Measurements from ENCODE around the gene STOML1.

Gene STOML1

DNA sequence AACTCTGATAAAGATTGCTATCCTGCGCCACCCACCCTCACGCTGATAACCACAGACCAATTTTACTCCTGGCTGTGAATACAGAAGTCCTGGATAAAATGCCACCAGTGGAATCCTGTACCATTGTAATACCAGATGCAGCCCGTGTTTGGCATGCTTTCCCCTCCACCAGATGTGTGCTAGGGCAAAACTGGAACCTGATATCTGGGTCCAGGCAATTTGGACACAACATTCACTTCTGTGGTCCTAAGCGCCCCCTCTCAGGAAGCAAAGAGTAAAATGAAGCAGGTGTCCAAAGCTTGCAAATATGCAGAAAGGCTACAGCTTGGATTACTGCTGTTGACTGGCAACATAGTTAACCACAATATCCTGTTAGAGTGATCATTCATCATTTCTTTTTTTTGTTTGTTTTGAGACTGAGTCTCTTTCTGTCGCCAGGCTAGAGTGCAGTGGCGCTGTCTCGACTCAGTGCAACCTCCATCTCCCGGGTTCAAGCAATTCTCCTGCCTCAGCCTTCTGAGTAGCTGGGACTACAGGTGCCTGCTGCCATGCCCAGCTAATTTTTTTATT, 33.0 kb downstream of the STOML1 start:
- DNase-seq = peak; percentile 26 to 45

DNA sequence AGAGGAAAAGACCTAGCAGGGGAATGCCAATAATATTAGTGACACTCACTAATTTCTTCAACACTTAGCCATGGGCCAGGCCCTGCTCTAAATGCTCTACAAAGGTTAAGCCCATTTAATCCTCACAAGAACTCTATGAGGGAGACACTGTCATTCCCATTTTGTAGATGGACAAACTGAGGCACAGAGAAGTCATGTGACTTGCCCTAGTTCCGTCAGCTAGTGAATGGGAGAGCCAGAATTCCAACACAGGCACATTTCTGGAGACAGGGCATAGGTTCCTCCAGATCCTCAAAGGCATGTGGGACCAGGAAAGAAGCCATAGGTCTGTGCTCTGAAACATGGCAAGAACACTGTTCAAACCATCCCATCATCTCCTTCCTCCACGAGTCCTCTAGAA, 34.3 kb downstream of the STOML1 start:
- no peak for DNase-seq

DNA sequence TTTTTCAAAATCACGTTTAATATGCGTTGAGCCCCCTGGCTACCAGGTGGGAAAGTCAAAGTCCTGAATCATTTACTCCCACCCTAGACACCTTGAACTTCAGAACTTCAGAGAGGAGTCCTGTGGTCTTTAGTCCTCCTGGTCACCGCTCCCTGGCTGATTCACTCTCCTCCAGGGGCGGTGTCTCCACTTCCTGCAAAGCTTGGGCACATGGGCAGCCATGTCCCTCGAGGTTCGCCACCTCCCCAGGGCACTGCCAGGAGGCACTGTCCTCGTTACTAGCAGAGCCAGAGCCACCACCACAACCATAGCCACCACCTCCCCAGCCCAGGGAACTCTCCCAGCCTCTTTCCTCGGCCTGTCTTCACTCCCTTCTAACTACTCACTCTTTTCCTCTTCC, 34.8 kb downstream of the STOML1 start:
- no peak for DNase-seq

DNA sequence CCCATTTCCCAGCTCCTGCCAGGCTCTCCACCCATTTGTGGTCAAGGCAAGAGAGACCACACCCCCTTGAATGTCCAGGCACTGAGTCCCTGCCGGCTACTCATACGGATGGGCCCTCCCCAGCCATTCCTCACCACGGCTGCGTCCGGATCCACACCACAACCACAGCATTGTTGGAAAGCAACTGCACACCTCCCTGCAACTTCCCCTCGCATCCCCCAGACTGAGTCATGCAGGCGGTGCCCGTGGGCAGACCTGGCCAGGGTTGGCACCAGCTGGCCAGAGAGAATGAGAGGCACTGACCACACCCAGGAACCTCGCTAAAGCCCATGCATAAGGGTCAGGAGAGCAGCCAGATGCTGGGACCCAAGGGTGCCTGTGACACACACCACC, 35.4 kb downstream of the STOML1 start:
- DNase-seq = peak in 1 of 2 donors; percentile 20

DNA sequence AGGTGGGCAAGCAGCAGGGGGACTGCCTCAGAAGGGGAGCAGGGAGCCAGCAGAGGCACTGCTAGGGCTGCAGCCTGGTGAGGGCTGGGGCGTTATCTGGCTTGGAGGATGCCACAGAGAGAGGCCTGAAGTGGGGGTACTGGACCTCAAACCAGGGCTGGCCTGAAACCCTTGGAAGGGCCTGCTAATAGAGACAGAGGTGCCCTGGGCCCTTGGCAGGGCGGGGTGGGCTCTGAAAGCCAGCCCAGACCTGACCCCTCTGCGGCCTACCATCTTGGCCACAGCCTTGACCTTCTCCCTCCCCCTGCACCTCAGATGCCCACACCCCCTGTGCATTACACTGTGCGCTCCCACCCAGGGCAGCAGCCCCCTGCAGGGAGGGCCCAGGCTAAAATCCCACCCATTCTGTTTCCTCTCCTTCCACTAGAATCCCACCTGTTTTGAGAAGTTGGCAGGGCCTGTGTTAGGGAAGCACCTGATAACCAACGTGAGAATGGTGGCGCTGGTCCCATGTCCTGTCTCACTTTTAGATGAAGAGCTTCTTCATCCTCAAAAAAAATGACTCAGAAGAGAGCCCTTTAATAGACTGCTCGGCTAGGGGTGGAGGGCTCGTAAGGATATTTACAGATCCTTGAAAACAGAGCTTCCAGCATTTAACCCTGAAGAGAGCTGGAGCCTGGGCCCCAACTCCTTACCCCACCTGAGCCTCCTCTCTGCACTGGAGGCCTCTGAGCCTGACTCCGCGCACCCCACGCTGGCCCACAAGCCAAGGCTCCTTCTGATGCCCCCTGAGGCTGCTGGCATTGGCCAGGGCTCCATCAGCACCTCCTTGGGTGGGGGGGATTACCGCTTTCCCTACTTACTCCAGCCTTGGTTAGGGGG, 36.0 kb downstream of the STOML1 start:
- DNase-seq = no peak

DNA sequence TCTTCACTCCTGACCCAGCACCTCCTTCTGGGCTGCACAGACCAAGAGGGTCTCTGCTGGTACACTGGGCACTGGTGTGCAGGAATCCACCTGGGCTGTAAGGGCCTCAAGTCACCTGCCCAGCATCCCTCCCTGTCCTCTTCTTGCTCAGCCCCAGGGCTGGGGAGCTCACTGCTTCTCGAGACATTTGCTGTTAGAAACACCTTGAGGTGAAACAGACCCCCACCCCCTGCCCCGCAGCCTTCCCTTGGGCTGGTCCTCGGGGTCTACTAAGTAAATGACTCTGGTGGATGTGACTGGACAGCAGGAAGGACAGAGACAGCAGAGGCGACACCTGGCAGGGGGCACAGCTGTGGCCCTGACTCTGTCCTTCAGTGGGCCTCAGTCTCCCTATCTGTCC, 36.8 kb downstream of the STOML1 start:
- DNase-seq = no peak

DNA sequence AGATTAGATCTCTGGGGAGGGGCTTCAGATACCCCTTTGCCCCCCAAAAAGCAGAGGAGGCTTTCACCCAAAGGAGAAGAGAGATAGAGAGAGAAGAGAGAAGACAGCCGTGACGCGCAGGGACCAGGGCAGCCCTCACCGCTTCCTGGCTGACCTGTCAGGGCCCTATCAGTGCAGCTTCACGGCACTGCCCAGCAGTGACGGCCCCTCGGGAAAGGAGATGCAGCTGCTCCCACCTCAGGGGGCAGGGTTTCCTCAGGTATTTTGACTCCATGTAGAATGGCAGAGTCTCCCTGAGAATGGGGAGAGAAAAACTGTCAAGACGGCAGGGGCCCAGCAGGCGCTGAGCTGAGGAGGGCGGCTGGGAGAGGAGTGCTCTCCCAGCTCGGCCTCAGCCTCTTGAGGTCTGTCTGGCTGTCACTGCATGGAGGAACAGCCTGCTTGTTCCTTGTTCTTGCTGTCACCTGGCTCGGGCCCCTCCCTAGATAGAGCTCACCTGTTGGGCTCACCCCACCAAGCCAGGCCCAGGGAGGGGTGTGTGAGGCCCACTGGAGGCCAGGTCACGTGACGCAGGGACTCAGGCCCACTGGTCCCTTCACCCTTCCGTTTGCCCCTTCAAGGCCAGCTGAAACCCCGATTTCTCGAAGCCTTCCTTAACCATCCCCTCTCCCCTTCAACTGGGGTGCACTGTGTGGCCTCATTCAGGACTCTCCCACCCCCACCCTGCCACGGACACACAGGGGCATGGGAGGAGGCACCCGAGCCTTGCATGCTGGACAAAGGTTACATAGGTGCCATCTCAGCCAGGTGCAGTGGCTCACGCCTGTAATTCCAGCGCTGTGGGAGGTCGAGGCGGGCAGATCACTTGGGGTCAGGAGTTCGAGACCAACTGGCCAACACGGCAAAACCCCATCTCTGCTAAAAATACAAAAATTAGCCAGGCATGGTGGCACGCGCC, 37.6 kb downstream of the STOML1 start:
- DNase-seq = no peak

DNA sequence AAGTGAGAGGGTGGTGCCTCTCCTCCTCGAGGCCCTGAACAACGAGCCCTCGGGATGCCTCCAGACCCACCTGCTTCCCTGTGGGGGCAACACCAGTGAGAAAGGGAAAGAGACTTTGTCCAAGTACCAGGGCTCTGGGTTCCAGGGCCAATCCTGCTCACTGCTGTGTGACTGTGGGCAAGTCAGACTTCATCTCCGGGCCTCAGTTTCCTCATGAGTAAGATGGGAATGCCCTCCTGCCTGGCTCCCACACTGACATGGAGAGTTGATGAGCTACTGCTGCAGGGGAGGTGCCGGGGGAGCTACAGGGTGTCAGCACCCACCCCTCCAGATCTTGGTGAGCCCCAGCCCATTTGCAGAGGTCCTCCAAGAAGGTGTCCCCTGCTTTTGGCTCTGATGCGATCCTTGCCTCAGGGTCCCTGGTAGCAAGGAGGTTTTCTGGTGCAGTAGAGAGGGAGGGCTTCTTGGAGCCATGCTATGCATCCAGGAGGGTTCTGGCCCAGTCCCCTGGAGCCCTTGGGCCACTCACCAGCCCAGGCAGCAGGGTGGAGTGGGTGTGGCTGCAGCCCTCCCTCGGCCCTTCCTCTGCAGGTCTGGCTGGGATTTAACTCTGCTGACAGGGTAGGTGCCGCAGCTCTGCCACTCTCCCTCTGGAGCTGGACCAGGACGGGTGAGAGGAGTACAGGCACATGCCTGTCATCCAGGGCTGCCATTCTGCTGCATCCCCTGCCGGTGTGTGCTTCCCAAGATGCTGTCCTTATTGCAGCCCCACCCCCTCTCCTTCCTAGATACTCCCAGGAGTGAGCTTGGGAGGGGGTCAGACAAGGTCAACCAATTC, 39.0 kb downstream of the STOML1 start:
- DNase-seq = no peak

DNA sequence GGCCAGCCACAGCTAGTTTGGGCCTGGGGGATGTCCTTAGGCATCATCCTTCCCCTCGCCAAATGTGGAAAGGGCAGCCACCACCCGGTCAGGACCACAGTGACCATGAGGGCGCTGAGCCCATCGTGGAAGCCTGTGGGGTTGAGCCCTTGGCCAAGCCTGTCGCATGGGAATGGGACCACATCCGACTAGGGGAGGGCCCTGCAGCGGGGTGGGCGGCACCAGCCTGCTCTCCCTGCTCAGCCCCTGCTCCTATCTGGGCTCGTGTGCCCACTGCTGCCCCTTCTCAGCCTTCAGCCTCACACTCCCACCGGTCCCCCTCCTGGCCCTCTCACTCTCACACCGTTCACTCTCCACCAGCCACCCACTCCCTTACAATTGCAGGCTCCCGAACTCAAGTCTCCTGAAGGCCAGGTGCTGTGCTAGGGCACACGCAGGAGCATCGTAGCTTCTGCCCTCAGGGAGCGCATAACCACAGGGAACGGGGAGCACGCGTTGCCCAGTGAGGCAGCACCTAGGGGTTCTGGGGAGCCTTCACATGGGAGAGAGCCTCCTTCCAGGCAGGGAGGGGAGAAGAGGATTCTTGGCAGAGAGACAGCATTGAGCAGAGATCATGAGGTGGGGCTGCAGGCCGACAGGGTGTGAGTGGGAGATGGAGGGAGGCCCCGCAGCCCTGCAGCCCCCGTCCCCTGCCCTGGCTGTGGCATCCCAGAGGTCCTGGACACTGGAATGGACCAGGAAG, 39.8 kb downstream of the STOML1 start:
- no peak for DNase-seq

DNA sequence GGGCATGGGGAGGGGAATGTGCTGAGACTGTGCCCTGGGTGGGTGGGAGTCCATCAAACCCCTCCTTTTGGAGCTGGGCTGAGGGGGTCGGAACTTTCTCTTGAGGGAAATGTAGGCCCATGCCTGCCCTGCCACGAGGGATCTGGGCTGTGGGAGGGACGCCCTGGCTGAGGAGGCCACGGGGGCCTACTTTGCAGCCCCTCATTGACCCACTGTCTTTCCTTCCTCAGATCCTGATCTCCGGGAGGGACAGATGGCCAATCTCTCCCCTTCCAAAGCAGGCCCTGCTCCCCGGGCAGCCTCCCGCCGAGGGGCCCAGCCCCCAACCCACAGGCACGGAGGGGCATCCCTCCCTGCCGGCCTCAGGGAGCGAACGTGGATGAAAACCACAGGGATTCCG, 40.5 kb downstream of the STOML1 start:
- no peak for DNase-seq

DNA sequence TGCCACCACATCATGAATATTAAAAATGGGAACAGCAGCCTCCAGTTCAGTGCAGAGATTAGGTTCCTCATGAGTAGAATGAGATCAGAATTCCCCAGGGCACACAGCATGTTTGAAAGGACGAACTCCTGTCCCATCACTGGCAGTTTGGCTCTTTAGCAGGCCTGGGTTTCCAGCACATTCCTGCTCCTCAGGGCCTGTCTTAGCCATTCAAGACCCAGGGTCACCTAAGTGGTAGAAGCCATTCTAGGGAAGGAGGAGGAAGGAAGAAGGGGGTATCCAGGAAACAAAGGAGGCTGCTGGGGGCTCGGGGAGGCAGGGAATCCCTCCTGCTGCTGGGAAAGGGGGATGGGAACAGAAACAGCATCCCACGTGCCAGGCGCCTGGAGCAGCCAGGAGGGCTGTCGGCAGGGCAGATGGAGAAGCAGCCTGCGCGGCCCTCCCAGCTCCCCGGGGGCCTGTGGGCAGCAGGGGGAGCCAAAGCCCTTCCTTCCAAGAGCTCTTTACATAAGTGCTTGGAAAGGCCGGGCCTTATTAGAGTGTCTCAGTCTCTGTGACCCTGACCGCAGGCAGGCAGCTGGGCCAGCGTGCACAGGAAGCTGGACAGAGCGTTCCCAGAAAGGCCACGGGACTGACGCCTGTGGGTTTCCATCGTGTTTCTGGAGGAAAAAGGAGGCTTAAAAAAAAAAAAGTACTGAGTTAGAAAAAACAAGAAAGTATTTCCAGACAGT, 41.1 kb downstream of the STOML1 start:
- DNase-seq = peak; percentile 66 to 72

DNA sequence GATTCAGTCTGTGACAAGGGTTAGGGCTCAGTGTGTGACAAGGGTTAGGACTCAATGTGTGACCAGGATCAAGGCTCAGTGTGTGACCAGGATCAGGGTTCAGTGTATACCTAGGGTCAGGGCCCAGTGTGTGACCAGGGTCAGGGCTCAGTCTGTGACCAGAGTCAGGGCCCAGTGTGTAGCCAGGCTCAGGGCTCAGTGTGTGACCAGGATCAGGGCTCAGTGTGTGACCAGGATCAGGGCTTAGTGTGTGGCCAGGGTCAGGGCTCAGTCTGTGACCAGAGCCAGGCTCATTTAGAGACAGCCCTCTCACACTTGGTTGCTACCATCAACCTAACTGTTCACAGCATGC, 41.6 kb downstream of the STOML1 start:
- DNase-seq = no peak

DNA sequence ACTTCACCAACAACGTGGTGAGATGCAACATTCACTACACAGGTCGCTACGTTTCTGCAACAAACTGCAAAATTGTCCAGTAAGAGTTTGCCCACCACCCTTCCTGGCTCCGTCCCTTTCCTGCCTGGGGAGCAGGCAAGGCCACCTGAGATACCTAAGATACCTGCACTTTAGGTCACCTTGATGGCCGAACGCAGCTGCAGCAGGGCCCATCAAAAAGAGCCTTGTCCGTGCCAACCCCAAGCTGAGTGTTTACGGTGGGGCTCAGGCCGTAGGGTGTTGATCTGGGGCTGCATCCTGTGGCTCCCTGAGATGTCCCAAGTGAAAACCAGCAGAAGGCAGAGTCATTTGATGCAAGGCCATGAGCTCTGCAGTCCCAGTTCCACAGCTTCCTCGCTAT, 42.6 kb downstream of the STOML1 start:
- DNase-seq = no peak

DNA sequence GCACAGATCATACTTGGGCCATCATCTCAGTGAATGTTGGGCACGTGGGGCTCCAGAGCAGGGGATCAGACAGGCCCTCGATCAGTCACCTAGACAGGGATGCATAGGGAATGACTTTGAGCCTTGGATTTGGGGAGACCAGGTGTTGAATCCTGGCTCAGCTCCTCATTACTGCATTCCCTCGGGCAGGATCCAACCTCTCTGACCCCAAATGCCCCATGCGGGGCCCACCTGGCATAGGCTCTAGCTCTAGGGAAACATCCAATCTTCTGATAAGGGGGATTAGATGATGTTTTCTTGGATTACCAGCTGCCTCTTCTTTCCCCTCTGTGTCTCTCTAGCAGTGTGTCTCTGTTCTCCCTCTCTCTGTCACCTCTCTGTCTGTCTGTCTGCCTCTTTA, 43.1 kb downstream of the STOML1 start:
- DNase-seq = no peak

DNA sequence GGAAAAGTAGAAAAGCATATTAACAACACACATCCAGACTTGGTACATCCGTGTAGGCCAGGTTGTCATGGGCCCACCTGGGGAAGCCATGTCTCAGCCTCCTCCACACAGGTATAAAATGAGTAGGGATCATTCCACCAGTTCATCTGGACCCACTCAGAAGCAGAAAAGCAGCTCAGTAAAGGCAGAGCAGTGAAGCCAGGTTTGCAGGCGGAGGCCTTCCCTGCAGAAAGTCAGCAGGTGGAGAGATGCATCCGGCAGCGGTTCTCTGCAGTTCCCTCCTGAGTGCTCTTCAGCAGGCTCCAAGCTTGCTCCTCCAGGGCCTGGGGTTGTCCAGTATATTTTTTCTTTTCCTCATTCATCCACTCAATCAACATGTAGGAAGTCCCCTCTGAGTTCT, 43.7 kb downstream of the STOML1 start:
- DNase-seq = no peak

DNA sequence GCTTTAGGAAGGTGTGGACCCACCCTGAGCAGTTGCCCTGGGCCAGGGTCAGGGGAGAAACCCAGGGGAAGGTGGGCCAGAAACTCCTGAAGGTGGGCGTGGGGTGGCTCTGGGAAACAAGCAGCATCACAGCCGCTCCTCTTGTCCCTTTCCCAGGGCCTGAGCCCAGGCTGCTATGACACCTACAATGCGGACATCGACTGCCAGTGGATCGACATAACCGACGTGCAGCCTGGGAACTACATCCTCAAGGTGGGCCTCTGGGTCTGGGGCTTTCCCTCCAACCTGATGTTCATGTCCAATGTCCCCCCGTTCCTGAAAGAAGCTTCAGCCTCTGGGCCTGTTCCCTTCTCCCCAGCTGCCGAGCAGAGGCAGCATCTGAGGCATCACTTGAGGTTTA, 44.4 kb downstream of the STOML1 start:
- no peak for DNase-seq

DNA sequence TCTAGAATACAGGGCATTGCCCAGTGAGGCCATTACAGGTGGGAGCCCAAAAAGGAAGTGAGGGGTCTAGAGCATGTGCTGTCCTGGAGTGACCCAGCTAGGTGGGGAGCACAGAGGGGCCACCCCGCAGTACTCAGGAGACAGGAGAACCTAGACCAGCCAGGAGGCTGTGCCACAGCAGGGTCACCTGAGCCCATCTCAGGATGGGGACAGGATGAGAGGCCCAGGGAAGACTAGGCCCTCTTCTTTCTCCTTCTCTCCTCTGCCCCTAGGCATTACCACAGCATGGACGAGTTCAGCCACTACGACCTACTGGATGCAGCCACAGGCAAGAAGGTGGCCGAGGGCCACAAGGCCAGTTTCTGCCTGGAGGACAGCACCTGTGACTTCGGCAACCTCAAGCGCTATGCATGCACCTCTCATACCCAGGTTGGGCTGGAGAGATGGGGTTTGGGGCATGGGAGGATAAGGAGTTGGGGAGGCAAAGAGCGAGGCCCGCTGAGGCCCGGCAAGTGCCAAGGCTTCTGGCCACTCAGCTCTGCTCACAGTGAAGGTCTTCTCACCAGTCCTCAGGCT, 45.2 kb downstream of the STOML1 start:
- no peak for DNase-seq

DNA sequence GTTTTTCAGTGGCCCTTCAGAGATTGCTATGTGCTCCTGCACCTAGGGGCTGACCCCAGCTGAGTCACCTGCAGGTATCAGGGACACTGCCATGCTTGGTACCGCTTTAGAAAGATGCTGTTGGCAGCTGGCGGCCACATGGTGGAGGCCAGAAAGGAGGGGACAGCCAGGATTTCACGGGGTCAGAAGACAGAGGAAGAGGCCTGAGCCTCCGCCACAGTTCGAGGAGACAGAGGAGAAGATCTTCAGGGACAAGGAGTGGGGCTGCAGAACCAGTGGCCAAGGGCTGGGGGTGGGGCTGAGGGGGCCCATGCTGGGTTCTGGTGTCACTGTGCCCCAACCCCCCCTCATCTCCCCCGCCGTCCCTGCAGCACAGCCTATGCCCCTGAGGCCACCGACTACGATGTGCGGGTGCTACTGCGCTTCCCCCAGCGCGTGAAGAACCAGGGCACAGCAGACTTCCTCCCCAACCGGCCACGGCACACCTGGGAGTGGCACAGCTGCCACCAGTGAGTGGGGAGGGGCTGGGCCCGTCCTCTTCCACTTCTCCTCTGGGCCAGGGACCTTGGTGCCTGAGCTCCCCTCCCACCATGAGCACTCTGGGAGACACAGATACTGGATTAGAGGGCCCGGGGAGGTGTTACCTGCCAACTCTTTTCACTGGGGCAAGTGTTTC, 45.9 kb downstream of the STOML1 start:
- no peak for DNase-seq

DNA sequence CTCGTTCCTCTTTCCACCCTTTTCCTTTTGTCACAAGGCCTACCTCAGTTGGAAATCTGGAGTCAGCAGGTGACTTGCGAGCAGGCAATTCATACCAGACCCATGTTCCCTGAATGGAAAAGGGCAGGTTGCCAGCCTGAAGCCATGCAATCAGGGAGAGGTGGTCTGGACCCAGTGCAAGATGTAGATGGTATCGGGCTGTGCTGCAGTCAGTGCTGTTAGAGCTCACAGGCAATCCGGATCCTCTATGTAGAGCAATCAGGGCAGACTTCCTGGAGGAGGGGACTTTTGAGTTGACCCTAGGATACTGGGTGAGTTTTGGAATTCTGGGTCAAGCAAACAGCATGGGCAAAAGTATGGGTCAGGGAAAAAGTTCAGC, 47.0 kb downstream of the STOML1 start:
- DNase-seq = no peak

Measured in CD4-positive, alpha-beta T cell treated with Interleukin-1 beta for 1 hour (primary cell).